Astrocyte (in vitro differentiated cells and primary cell): ENCODE data around the gene MTMR12. TPM values are rescaled to one million over a fixed set of nuclear protein-coding genes. Genes with fewer than 3 reads are reported as not detected.

Source experiments
- DNase-seq: peaks from one replicate; pipeline ENCODE4 v3.0.0-alpha.2; 2010; ENCODE audit warnings: low read depth
- FAIRE-seq: peaks from 2 replicates; lab custom pipeline; 2011; peaks lifted over from hg19 to GRCh38; lab: Jason Lieb, UNC
- H2AFZ ChIP-seq: 2 replicates; pipeline ENCODE4 v1.6.0; 2012; ENCODE audit warnings: low read depth, low read length, inconsistent platforms
- H3K27ac ChIP-seq: 2 replicates; pipeline ENCODE4 v1.5.1; 2011; ENCODE audit warnings: low read depth, low read length, inconsistent platforms
- H3K27me3 ChIP-seq: 2 replicates; pipeline ENCODE4 v1.6.0; 2011; ENCODE audit warnings: low read length, inconsistent platforms; ENCODE audit not compliant: insufficient read depth
- H3K36me3 ChIP-seq: 2 replicates; pipeline ENCODE4 v1.5.1; 2011; ENCODE audit warnings: low read length, inconsistent platforms; ENCODE audit not compliant: insufficient read depth
- H3K4me1 ChIP-seq: 2 replicates; pipeline ENCODE4 v1.5.1; 2011; ENCODE audit warnings: low read length, inconsistent platforms; ENCODE audit not compliant: insufficient read depth
- H3K4me2 ChIP-seq: 2 replicates; pipeline ENCODE4 v1.6.0; 2012; ENCODE audit warnings: low read length, inconsistent platforms
- H3K4me3 ChIP-seq: 2 replicates; pipeline ENCODE4 v1.5.1; 2011; ENCODE audit warnings: low read depth, mild to moderate bottlenecking, low read length, inconsistent platforms; ENCODE audit not compliant: insufficient read depth
- H3K79me2 ChIP-seq: 2 replicates; pipeline ENCODE4 v1.6.0; 2012; ENCODE audit warnings: mild to moderate bottlenecking, low read length, inconsistent platforms; ENCODE audit not compliant: insufficient read depth
- H3K9ac ChIP-seq: 2 replicates; pipeline ENCODE4 v1.6.0; 2012; ENCODE audit warnings: mild to moderate bottlenecking, low read length, inconsistent platforms
- H3K9me3 ChIP-seq: 2 replicates; pipeline ENCODE4 v1.5.1; 2012; ENCODE audit warnings: low read depth, mild to moderate bottlenecking, low read length, inconsistent platforms; ENCODE audit not compliant: insufficient read depth
- H4K20me1 ChIP-seq: 2 replicates; pipeline ENCODE4 v1.6.0; 2012; ENCODE audit warnings: low read length, inconsistent platforms; ENCODE audit not compliant: insufficient read depth
- H3K27ac Mint-ChIP-seq: one replicate; pipeline ENCODE4 v1.8.0; 2021; ENCODE audit warnings: mild to moderate bottlenecking, mixed read lengths; ENCODE audit not compliant: unreplicated experiment
- H3K27me3 Mint-ChIP-seq: one replicate; pipeline ENCODE4 v1.8.0; 2021; ENCODE audit warnings: low read depth, mixed read lengths; ENCODE audit not compliant: unreplicated experiment
- H3K36me3 Mint-ChIP-seq: one replicate; pipeline ENCODE4 v1.8.0; 2021; ENCODE audit warnings: low read depth, mixed read lengths; ENCODE audit not compliant: unreplicated experiment
- H3K4me1 Mint-ChIP-seq: one replicate; pipeline ENCODE4 v1.8.0; 2021; ENCODE audit warnings: low read depth, mixed read lengths; ENCODE audit not compliant: unreplicated experiment
- H3K4me3 Mint-ChIP-seq: one replicate; pipeline ENCODE4 v1.8.0; 2021; ENCODE audit warnings: mild to moderate bottlenecking, moderate library complexity, mixed read lengths; ENCODE audit not compliant: unreplicated experiment
- H3K9me3 Mint-ChIP-seq: one replicate; pipeline ENCODE4 v1.8.0; 2021; ENCODE audit warnings: mild to moderate bottlenecking, mixed read lengths; ENCODE audit not compliant: unreplicated experiment
- EZH2 ChIP-seq: IDR thresholded peaks from 2 replicates; pipeline ENCODE4 v1.6.1; 2012; ENCODE audit warnings: mild to moderate bottlenecking, low read length, inconsistent platforms; ENCODE audit not compliant: insufficient read depth
- total RNA-seq: library from RNA; stranded (reverse); gene quantifications from 2 replicates; pipeline ENCODE4 v1.2.1, GENCODE V29; 2021
- TF ChIP-seq, protein P1 (sequence below): IDR thresholded peaks from 2 replicates; pipeline ENCODE4 v1.5.1; 2011; ENCODE audit warnings: low read depth, mild to moderate bottlenecking, inconsistent platforms, low read length, moderate library complexity; ENCODE audit not compliant: insufficient read depth

Gene MTMR12
- total RNA-seq, 1 donor from 2014 or later = 23.1 TPM

GRCh38 chr5:32225445-32225844 is 87.3 kb downstream of the MTMR12 start:
- no peak for FAIRE-seq
- no peak overlapping the region for H3K27ac ChIP-seq

GRCh38 chr5:32223972-32224609 is 88.6 kb downstream of the MTMR12 start:
- H3K27me3 ChIP-seq = no peaks in the 10 kb centered on the region
- peaks cover under 1% of the 10 kb centered on the region for H3K36me3 ChIP-seq
- no peak overlapping the region for H2AFZ ChIP-seq
- no peaks in the 10 kb centered on the region for H3K27me3 Mint-ChIP-seq
- no peak overlapping the region for H3K4me2 ChIP-seq
- FAIRE-seq = no peak
- peaks cover 5% of the 10 kb centered on the region for H3K36me3 Mint-ChIP-seq
- no peak overlapping the region for H3K4me3 Mint-ChIP-seq
- peak overlapping the region; percentile 87 for H3K27ac Mint-ChIP-seq
- TF ChIP-seq EZH2 = no peak
- TF ChIP-seq, protein P1, sequence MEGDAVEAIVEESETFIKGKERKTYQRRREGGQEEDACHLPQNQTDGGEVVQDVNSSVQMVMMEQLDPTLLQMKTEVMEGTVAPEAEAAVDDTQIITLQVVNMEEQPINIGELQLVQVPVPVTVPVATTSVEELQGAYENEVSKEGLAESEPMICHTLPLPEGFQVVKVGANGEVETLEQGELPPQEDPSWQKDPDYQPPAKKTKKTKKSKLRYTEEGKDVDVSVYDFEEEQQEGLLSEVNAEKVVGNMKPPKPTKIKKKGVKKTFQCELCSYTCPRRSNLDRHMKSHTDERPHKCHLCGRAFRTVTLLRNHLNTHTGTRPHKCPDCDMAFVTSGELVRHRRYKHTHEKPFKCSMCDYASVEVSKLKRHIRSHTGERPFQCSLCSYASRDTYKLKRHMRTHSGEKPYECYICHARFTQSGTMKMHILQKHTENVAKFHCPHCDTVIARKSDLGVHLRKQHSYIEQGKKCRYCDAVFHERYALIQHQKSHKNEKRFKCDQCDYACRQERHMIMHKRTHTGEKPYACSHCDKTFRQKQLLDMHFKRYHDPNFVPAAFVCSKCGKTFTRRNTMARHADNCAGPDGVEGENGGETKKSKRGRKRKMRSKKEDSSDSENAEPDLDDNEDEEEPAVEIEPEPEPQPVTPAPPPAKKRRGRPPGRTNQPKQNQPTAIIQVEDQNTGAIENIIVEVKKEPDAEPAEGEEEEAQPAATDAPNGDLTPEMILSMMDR = no peak
- H3K4me1 ChIP-seq = peaks cover 7% of the 10 kb centered on the region
- no peaks in the 10 kb centered on the region for H3K9me3 ChIP-seq
- H3K9me3 Mint-ChIP-seq = no peaks in the 10 kb centered on the region
- no peaks in the 10 kb centered on the region for H4K20me1 ChIP-seq
- no peaks in the 10 kb centered on the region for H3K79me2 ChIP-seq
- peaks cover 24% of the 10 kb centered on the region for H3K4me1 Mint-ChIP-seq
- no peak overlapping the region for H3K9ac ChIP-seq
- no peak overlapping the region for H3K4me3 ChIP-seq
- DNase-seq = peak; percentile 76
- H3K27ac ChIP-seq = no peak overlapping the region

More at GRCh38 chr5:32225445-32225844, 87.3 kb downstream of the MTMR12 start:
- TF ChIP-seq, protein P1 = no peak
- Histone ChIP-seq H4K20me1 (no peaks in the 10 kb centered on the region), H3K36me3 (peaks cover 8% of the 10 kb centered on the region), H3K4me3 (no peak overlapping the region), H2AFZ (no peak overlapping the region), H3K9me3 (no peaks in the 10 kb centered on the region), H3K4me2 (no peak overlapping the region), H3K4me1 (peaks cover 7% of the 10 kb centered on the region), H3K79me2 (no peaks in the 10 kb centered on the region), H3K9ac (no peak overlapping the region), H3K27me3 (no peaks in the 10 kb centered on the region)
- no peaks in the 10 kb centered on the region for H3K27me3 Mint-ChIP-seq
- H3K4me1 Mint-ChIP-seq = peaks cover 24% of the 10 kb centered on the region
- DNase-seq = peak; percentile 29
- H3K4me3 Mint-ChIP-seq = no peak overlapping the region
- peak overlapping the region; percentile 53 for H3K27ac Mint-ChIP-seq
- peaks cover 10% of the 10 kb centered on the region for H3K36me3 Mint-ChIP-seq
- no peaks in the 10 kb centered on the region for H3K9me3 Mint-ChIP-seq

GRCh38 chr5:32222723-32223470 is 89.8 kb downstream of the MTMR12 start:
- no peak for TF ChIP-seq EZH2
- TF ChIP-seq, protein P1 = no peak
- Mint-ChIP-seq H3K36me3 (no peaks in the 10 kb centered on the region), H3K4me3 (no peak overlapping the region), H3K9me3 (no peaks in the 10 kb centered on the region), H3K4me1 (peaks cover 29% of the 10 kb centered on the region), H3K27ac (no peak overlapping the region), H3K27me3 (no peaks in the 10 kb centered on the region)
- Histone ChIP-seq H3K36me3 (no peaks in the 10 kb centered on the region), H4K20me1 (no peaks in the 10 kb centered on the region), H2AFZ (no peak overlapping the region), H3K9ac (no peak overlapping the region), H3K4me2 (no peak overlapping the region), H3K4me3 (no peak overlapping the region), H3K27me3 (no peaks in the 10 kb centered on the region), H3K9me3 (no peaks in the 10 kb centered on the region), H3K27ac (no peak overlapping the region), H3K4me1 (peaks cover 7% of the 10 kb centered on the region), H3K79me2 (no peaks in the 10 kb centered on the region)
- FAIRE-seq (no peak), DNase-seq (no peak)
